Superior temporal gyrus (tissue), 1 donor: ENCODE measurements around the gene CDK18.

Source experiments
- DNase-seq: peaks from one replicate; pipeline ENCODE4 v3.0.0-alpha.2; 2016; ENCODE audit errors: extremely low spot score

Gene CDK18

DNA sequence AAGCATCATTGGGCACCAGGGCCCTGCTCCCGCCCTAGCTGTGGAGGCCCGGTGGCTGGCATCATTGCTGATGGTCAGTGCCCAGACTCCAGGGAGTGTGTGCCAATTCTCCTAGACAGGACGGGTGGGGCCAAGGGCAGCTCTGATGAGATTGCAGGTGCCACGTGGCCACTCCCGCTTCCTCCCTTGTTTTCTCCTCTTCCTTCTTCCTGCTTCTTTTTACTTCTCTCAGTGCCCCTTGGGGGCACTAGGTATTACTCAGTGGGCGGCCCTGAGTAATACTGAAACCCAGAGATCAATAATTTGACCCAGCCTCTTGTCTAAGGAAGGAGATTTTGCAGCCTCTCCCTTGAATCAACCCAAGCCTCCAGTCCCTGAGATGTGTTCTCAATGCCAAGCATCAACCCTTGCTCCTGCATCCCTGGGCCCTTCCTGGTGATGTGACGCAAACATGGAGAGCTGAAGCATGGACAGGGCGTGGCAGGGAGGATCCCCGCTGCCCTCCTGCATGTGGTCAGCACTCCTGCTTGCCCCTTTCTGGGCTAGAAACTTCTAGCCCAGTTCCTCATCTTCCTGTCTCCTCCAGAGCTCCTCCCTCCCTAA lies 32.4 kb downstream of the CDK18 start:
- peak; percentile 75 for DNase-seq

DNA sequence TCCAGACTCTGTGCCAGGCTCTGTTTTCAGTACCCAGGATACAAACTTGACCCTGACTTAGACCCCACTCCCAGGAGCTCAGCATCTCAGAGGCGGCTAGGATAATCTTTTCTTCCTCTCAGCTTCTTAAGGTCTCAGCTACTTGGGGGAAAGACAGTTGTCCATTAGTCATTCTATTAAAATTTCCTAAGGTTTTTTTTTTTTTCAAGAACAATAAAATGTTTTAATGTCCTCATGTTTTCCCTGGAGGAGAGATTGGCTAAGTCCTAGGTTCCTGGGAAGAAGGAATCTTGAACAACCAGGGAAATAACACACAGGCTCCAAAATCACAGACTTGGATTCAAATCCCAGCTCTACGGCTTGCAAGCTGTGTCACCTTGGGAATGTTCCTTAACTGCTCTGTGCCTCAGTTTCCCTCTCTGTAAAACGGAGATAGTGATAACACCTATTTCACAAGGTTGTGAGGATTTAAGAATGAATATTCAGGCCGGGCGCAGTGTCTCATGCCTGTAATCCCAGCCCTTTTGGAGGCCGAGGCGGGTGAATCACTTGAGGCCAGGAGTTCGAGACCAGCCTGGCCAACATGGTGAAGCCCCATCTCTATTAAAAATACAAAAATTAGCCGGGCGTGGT lies 33.0 kb downstream of the CDK18 start:
- no peak for DNase-seq

DNA sequence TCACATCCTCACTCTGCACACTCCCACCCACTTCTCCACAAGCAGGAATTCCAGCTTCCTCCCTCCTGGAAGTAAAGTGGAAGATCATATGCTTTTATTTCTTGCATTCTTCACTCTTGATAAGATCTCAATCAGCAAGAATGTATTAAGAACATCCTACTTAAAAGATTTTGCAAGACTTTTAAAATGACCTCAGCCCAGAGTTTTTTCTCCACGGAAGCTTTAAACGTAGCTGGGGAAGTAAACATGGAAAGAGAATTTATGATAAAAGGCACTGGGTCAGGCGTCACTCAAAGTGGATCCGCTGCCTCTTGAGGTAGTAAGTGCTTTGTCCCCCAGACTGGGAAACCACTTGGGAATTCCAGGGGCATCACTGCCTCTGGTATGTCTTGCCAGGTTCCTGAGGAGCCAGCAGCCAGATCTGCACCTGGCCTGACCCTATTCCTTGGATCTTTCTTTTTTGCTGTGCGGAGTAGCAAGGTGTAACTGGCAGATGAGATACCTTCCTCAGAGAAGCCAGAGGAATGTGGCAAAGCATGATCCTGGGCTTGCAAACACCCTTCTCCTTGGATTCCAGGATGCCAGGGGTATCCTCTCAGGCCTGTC lies 33.9 kb downstream of the CDK18 start:
- no peak for DNase-seq

DNA sequence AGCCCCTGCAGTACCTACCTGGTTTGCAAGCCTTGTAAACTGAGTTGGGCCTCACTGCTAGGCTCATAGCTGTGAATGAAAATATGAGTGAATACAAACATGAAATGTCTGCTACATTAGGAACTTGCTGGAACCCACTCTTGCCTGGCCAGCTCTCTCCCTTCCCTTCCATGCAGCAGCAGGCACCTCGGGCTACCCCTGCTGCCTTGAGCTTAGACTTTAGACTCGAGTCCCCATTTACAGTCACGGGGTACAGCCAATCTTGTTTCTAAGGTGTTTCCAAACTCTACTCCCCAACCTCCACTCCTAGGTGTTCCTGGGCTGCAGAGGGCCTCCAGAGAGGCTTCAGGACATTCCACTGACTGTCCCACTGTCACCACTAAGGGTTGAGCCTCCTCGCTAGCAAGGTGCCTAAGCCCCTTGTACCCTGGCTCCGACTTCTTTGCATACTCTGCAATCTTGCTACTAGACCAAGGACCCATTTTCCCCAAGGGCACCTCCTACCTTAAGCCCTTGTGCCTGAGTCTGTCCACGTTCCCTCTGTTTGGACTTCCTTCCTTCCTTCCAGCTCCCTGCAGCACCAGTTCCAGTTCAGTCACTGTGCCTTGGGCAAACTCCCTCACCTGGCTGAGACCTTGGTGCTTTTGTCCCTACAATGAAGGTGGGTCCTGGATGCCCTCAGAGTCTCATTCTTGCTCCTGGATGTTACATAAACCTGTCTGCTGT lies 36.9 kb downstream of the CDK18 start:
- DNase-seq, result no peak

DNA sequence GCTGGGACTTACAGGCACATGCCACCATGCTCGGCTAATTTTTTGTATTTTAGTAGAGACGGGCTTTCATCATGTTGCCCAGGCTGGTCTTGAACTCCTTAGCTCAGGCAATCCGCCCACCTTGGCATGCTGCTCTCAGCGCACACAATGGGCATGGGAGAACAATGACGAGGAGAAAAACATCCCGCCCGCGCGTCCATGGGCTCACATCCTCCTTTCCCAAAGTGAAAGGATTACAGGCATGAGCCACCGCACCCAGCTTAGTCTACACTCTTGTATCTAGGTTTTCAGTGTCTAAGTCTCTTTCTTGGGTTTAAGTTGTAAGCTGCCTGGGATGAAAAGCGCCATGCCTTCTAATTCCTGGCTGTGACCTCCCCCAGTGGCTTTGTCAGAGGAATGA lies 37.9 kb downstream of the CDK18 start:
- no peak for DNase-seq

DNA sequence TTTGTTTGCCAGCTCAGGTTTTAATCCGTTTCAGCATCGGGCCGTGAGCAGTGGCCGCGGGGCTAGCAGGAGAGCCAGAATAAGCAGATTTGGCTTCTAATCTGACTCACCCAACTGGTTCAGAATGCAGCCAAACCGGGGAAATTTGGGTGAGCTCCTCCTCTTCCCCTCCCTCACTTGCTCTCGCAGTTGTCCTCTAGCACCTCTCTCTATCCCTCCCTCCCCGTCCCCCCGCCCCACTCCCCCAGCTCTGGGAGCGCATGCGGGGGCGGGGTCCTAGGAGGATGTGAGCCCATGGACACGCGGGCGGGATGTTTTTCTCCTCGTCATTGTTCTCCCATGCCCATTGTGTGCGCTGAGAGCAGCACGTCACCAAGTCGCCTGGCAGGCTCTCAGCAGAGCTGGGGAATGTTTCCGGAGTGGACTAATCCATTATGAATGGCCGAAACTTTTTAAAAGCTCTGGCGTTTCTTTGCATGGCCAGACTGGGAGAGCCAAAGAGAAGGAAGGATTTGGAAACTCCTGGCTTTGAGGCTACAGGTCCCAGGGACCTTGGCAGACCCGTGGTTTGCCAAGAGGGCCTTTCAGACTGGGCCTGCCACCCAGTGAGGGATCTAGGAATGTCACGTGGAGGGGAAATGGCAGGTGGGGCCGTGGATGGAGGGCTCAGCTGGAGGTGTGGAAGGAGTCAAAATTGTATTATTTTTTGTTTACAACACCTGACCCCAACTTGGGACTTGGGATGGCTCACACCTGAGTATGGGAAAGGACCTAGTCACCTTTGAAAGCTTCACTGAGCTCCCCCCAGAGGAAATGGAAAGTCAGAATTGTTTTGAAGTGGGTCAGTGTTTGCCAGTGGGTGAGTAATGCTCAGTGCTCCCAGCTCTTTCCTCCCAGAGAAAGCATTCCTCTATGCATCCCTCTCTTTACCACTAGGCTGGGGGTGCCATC lies 39.2 kb downstream of the CDK18 start:
- peak; percentile 87 for DNase-seq

DNA sequence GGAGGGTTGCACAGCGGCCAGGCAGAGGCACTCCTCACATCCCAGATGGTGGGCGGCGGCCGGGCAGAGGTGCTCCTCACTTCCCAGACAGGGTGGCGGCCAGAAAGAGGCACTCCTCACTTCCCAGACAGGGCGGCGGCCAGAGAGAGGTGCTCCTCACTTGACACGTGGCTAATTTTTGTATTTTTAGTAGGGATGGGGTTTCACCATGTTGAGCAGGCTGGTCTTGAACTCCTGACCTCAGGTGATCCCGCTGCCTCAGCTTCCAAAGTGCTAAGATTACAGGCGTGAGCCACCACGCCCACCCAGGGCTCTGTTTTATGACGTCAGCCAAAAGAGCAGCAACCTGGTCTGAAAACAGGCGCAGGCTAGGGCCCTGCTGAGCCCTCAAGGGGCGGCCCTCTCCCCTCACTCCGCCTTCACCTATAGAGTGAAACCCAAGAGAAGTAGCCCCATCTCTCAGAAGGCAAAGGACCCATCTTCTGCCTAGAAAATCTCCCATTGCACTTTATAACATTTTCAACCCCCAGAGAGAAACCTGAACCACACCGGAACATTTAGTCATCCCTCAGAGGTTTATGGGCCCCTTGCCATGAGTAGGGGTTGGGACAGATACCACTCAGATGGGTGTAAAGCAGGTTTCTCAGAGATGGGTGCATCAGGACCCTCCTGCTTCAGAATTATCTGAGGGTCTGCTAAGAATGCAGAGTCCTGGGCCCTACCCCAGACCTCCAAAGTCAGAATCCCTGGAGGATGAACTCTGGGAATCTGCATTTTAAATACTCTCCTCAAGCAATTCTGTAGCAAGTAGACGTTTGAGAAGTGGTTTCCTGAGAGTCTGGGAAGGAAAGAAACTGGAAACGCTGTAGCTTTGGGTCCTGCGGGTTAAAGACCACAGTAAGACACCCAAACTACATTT lies 40.8 kb downstream of the CDK18 start:
- DNase-seq, result no peak

DNA sequence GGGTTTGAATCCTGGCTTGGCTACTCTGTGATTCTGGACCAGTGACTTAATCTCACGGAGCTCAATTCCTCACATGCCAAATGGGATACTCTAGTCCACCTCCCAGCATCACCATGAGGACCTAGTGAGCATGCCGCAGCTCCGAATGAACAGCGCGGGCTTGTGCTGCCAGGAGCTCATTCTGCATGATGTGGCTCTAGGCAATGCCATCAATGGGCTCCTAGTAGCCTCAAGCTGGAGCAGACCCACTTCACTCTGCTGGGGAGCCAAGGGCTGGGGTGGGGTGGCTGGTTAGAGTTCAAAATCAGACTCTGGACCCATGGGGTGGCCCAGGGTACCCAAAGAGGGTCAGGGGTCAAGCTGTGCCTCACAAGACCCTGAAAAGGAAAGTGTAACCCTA lies 41.5 kb downstream of the CDK18 start:
- DNase-seq, result no peak

DNA sequence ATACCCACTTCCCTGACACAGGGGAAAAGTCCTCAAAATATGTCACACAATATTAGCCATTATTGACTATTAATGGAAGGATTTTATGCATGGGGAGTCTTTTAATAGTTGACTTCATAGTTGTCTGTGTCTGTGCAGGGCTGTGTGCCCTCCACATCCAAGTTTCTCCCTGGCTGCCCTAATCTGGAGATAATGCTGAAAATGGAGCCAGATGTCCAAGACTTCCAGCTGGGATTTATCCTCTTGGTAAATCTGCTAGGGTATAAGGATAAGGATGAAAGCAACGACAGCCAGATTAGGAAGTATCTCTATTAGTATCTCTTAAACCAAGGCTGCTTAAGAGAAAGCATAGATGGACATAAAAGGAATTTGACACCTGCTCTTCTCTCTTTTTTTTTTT lies 42.1 kb downstream of the CDK18 start:
- DNase-seq, result no peak

DNA sequence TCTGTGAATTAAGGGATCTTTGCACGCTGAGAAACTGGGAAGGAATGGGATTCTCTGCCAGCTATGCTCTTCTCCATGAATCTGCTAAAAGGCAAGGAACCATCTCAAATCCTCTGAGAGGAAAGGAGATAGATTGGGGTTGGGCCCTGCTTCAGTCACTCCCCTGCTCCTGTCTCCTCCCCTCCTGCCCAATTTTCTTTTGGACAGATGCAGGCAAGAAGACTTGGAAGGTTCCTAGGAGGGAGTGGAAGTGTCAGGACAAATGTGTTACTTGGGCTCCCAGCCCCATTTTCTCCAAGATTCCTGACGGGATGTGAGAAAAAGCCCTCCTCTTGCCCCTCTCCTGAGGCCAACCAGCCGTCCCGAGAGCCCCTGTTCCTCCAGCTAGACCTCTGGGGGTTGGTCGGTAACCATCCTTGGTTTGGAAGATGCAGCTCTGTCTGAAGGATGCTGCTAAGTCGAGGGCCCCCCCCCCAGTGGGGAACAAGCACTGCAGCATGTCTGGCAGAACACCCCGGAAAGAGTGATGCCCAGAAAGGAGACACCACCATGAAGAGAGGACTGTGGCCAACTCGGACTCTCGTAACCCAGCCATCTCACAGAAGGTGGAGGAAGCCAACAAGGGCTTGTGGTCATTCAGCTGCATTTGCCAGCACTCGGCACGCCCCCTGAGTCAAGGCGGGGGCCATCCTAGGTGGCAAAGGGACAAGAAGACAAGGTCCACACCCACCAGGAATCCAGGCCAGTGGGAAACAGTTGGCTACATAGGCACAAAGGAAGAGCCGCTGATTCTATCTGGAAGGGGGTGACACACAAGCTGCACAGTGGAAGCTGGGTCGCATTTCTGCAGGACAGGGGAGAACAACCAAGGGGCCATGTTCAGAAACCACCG lies 43.7 kb downstream of the CDK18 start:
- no peak for DNase-seq

DNA sequence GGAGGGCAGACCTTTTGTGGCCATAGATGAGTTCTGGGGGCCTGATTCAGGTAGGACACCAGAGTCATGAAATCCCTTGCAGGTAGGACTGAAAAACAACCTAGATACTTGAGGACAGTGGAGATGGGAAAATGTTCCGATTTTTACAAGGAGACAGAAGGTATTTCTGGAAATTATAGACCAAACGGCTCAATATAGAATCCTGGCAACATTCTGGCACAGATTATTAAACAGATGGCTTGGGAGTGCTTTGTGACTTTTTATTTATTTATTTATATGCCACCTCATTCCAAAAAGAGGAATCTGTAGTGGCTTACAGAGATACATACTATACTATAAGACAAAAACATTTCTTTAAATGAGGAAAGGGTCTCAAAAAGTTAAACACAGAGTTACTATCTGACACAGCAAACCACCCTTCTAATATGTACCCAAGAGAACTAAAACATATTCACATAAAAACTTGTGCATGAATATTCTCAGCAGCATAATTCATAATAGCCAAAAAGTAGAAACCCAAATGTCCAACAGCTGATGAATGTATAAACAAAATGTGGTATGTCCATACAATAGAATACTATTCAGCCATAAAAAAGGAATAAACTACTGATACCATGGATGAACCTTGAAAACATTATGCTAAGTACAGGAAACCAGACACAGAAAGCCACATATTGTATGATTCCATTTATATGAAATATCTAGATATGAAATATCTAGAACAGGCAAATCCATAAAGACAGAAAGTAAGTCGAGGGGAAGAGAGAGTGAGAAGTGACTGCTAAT lies 49.8 kb downstream of the CDK18 start:
- no peak for DNase-seq

DNA sequence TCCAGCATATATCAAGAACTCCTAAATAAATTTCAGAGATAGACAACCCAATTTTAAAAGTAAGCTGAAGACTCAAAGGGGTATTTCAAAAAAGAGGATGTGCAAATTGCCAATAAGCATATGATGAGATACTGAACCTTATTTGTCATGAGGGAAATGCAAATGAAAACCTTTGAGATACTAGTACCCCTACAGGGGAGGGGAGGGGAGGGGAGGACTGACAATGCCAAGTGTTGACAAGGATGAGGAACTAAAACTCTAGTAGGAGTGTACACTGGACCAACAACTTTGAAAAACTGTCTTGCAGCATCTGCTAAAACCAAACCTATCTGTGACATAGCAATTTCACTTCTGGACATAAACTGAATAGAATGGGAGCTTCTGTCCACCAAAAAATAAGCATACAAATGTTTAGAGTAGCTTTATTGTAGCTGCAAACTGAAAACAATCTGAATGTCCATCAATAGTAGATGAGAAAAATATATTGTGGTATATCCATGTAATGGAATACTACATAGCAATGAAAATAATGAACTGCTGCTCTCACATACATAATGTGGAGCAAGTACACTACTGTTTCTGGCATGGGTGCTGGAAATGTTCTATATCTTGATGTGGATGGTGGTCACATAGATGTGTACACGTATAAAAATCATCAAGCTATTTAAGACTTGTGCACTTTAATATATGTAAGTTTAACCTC lies 57.2 kb downstream of the CDK18 start:
- no peak for DNase-seq

DNA sequence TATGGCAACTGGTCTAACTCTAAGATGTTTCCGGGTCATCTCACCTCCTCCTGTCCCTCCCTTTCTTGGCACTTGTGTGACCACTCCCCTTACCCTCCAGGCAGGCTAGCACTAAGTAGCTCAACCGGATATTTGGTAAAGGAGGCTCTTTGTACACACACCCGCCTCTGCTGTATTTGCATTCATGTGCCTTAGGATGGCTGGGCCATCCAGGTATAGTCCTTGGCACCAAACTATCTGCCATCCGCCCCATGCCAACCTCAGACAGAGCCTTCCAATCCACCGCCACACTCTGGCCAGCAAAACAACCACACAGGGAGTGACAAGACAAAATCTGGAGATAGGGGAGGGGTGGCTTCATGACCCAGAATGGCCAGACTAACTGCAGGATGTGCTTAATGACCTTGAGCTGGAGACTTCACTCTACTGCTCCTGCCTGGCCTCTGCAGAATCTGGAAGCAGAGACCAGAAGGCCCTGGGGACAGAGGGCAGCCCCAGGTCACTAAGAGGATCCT lies 59.5 kb downstream of the CDK18 start:
- DNase-seq, result no peak

DNA sequence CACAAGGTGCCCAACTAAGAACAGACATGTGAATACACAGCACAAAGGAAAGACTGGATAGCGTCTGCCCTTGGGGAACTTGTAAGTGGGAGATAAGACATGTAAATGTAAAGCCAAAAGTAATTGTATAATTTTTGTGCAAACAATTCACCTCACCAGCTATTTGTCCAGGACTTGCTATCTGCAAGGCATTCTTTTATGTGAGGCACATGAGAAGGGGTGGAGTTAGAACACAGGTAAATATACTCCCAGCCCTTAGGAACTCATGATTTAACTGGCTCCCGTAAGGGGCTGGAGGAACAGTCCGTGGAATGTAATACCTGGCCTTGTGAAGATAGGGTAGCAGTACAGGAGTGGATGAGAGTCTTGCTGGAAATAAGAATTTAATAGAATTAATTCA lies 61.3 kb downstream of the CDK18 start:
- DNase-seq, result no peak

DNA sequence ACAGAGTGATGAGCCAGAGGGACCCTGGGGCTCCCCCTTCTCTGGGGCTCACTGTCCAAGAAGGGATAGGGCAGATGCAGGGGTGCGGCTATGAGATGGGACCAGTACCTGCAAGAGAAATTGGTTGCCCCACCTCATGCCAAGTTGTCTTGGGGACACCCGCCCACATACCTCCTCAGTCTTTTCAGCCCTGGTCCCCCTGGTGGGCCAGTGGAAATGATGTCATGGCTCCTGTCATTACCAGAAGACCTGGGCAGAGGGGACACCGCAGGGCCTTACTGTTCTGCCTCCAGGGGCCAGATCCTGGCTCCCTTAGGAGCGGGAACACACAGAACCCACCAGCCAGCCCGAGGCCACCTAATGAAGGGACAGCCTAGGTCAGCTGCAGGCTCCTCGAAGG lies 63.2 kb downstream of the CDK18 start:
- DNase-seq, result no peak

DNA sequence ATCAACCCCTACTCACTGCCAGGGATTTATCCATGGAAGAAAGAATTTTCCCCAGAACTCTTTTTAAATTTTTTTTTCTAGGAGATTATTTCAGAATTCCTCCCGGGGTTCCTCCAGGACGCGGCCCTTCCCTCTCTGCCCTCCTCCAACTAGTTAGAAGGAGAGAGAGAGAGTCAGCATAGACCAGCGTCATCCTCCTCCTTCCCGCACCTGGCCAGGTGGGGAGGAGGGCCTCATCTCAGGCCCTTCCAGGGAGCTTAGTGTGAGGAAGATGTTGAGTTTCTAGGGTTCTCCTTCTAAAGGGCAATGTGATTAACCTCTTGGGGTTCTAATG lies 63.6 kb downstream of the CDK18 start:
- DNase-seq, result no peak

DNA sequence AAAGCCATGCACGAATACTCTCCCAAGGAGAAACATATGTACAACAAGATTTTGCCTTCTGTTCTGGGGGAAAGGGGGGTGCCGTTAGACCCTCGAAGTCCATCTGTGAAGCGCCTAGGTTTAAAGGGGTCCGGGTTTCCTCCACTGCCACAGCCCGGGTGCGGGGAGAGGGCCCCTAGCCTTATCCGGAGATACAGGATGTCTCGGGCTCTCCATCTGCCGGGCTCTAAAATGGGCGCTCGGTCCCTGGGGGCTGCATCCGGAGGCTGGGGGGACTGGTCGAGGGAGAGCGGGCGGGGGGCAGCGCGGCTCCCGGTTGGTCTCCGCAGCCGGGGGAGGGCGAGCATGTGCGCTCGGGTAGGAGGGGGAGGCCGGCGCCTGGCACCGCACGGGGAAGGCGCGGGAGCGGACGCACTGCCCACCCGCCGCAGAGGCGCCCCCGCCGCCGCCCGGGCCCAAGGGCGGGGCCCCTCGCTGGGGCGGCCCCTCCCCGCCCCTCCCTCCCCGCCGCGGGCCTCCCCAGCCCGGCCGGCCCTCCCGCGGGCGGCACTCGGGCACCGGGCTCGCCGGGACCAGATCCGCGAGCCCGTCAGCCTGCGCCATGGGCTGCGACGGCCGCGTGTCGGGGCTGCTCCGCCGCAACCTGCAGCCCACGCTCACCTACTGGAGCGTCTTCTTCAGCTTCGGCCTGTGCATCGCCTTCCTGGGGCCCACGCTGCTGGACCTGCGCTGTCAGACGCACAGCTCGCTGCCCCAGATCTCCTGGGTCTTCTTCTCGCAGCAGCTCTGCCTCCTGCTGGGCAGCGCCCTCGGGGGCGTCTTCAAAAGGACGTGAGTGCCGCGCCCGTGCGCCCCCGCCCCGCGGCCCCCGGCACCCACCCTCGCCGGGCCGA lies 64.2 kb downstream of the CDK18 start:
- no peak for DNase-seq
